Measurements from ENCODE around the gene SHE.

DNA sequence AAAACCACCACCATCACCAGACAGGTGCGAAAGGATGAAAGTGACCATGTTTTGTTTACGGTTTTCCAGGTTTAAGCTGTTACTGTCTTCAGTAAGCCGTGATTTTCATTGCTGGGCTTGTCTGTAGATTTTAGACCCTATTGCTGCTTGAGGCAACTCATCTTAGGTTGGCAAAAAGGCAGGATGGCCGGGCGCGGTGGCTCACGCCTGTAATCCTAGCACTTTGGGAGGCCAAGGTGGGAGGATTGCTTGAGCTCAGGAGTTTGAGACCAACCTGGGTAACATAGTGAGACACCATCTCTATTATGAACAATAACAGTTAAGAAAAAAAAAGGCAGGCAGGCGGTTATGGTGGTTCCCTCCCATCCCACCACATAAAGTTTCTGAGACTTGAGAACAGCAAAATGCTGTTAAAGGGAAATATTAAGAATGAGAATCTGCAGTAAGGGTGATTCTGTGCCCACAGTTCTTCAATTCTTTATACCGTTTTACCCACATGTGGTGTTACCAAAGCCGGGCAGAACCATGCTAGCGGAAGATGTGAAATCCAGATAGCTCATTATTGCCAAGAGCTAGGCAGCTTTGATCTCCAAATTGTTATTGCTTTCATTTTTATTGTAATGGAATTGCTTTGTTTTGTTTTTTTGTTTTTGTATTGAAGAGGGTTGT lies 34.6 kb downstream of the SHE start:
- TF ChIP-seq EZH2phosphoT487 (IDR thresholded peaks at IDR 0.05; ENCODE audit: borderline replicate concordance): no peak
- TF ChIP-seq, protein P1, sequence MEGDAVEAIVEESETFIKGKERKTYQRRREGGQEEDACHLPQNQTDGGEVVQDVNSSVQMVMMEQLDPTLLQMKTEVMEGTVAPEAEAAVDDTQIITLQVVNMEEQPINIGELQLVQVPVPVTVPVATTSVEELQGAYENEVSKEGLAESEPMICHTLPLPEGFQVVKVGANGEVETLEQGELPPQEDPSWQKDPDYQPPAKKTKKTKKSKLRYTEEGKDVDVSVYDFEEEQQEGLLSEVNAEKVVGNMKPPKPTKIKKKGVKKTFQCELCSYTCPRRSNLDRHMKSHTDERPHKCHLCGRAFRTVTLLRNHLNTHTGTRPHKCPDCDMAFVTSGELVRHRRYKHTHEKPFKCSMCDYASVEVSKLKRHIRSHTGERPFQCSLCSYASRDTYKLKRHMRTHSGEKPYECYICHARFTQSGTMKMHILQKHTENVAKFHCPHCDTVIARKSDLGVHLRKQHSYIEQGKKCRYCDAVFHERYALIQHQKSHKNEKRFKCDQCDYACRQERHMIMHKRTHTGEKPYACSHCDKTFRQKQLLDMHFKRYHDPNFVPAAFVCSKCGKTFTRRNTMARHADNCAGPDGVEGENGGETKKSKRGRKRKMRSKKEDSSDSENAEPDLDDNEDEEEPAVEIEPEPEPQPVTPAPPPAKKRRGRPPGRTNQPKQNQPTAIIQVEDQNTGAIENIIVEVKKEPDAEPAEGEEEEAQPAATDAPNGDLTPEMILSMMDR (conservative IDR thresholded peaks at IDR 0.05; ENCODE audit: low read length): no peak

Measured in Loucy (cell line).